T47D (cell line): ENCODE results near the gene GRK2.
A peak's percentile ranks its signal among the peaks of the same experiment; 100 is the strongest.

Experiments used
- DNase-seq, 2 experiments: peaks; one replicate each; pipeline versions ENCODE4 v3.0.0 to v3.0.0-alpha.2; 2011 to 2012; ENCODE audit warnings: low read depth in 1 of 2, low spot score in 1 of 2
- JUND ChIP-seq: IDR thresholded peaks from 2 replicates; pipeline ENCODE4 v1.6.1; 2012; ENCODE audit warnings: low read depth
- in situ Hi-C: cut with HindIII; loops from 2 replicates; pipeline ENCODE4 v1.10.0; 2016; ENCODE audit warnings: low sequenced_read_pairs, low pct_unique_long_range_greater_than_20kb

The GRK2 gene

DNA sequence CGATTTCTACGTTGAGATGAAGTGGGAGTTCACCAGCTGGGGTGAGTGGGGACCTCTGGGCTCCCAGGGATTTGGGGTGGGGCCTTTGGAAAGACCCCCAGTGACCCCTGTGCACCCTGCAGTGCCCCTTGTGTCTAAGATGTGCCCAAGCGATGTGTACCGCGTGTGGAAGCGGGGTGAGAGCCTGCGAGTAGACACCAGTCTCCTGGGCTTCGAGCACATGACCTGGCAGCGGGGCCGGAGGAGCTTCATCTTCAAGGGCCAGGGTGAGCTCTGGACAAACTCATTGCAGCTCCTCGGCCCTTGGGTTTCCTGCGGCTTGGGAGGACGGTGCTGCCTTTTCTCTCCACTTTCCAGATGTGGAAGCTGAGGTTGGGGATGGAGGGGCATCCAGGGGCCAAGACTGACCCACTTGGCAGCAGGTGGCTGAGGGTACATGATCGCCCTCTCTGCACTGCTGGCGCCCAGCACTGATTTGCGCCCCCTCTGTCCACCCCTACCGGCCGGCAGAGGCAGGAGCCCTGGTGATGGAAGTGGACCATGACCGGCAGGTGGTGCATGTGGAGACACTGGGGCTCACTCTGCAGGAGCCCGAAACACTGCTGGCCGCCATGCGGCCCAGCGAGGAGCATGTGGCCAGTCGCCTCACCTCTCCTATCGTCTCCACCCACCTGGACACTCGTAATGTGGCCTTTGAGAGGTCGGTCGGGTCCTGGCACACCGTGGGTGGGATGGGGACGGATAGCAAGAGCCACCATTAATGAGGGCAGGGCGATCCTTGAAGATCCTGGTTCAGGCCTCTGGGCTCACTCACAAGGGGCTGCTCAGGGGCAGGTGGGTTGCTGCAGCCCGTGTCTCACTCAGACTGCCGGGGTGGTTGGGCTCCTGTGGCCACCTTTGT lies 25.5 kb downstream of the GRK2 start:
- in situ Hi-C loops = no loop called here
- no peak for TF ChIP-seq JUND
- no peak for DNase-seq

- in situ Hi-C loops = no loop called here
- DNase-seq = no peak
- TF ChIP-seq JUND = no peak
Observed at GRCh38 chr11:67292671-67293070, 26.4 kb downstream of the GRK2 start.

GRCh38 chr11:67293090-67293489 lies 26.8 kb downstream of the GRK2 start:
- peak in 1 of 2 experiments; percentile 43 for DNase-seq
- no peak for TF ChIP-seq JUND
- in situ Hi-C loops = no loop called here

DNA sequence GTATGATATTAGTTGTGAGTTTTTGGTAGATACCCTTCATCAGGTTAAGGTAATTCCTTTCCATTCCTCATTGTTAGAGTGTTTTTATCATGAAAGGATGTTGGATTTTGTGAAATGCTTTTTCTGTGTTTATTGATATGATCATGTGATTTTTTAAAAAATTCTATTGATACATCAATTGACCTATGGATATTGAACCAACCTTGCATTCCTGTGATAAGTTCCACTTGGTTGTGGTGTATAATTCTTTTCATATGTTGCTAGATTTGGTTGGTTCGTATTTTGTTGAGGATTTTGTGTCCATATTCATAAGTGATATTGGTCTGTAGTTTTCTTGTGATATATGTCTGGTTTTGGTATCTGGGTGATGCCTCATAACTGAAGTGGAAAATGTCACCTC lies 29.6 kb downstream of the GRK2 start:
- no peak for TF ChIP-seq JUND
- DNase-seq = no peak
- in situ Hi-C loops = no loop called here

DNA sequence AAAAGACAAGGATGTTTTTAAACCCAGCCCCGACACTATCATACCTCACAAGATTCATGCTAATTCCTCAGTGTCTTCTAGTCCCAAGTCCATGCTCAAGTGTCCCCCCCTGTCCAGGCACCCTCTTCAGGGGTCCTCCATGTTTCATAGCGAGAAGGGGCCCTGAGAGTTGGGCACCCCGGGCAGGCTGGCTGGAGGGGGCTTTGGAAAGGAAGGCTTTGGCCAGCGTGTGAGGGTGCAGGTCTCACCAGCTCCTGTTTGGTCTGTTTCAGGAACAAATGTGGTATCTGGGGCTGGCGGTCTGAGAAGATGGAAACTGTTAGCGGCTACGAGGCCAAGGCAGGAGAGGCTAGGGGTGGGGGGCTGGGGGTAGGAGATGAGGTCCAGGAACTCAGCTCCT lies 32.5 kb downstream of the GRK2 start:
- in situ Hi-C loops = no loop called here
- DNase-seq = no peak
- no peak for TF ChIP-seq JUND

DNA sequence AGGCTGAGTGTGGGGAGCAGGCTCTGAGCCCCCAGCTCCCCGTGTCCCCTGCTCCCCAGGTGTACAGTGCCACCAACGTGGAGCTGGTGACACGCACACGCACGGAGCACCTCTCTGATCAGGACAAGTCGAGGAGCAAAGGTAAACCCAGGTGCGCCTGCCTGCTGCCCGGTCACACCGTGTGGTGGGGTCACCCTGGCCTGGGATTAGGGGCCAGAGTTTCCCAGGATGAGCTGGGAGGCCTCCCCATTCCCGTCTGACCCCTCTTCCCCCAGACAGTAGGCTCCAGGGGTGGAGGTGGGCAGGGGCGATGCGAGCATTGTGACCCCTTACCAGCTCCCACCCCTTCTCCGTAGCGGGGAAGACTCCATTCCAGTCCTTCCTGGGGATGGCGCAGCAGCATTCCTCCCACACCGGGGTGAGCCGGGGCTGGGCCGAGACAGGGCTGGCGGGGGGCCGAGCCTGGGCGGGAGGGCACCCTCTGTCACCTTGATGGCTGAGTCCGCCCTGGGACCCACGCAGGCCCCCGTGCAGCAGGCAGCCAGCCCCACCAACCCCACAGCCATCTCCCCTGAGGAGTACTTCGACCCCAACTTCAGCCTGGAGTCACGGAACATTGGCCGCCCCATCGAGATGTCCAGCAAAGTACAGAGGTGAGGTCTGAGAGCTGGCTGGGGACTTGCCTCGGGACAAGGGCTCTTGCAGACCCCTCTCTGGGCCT lies 33.4 kb downstream of the GRK2 start:
- TF ChIP-seq JUND = no peak
- in situ Hi-C loops = no loop called here

GRCh38 chr11:67300256-67300755 lies 34.0 kb downstream of the GRK2 start:
- no peak for TF ChIP-seq JUND
- in situ Hi-C loops = no loop called here
- no peak for DNase-seq

More for the DNA sequence above, 33.4 kb downstream of the GRK2 start:
- no peak for DNase-seq

DNA sequence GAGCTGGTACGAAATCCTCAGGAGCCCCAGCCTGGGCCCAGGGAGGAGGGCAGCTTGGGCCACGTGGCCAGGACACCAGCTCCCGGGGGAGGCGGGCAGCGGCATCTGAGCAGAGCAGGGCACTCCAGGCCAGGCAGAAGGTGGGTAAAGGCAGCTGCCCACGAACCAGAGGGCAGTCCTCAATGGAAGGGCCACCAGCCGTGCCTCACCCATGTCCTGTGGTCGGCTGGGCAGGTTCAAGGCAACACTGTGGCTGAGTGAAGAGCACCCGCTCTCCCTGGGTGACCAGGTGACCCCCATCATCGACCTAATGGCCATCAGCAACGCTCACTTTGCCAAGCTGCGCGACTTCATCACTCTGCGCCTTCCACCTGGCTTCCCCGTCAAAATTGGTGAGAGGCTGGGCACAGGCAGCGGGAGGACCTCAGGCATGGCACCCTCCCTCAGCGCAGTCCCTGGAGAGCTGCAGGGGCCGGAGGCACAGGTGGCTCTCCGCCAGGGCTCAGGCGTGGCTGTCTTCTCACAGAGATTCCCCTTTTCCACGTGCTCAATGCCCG lies 34.6 kb downstream of the GRK2 start:
- in situ Hi-C loops = no loop called here
- no peak for TF ChIP-seq JUND
- no peak for DNase-seq

DNA sequence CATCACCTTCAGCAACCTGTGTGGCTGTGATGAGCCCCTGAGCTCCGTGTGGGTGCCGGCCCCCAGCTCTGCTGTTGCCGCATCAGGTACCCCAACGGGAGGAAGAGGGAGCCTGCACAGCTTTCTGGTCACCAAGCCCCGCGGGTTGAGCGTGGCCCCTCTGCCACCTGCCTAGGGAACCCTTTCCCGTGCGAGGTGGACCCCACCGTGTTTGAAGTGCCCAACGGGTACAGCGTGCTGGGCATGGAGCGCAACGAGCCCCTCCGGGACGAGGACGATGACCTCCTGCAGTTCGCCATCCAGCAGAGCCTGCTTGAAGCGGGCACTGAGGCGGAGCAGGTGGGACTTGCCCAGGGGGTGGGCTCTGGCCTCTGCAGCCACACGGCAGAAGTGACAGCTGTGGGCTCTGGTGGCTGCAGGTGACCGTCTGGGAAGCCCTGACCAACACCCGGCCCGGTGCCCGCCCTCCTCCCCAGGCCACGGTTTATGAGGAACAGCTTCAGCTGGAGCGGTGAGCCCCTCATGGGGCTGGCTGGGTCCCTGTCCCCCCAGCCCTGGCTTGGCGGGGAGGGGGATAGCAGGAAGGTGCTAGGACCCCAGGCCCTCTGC lies 35.1 kb downstream of the GRK2 start:
- in situ Hi-C loops = no loop called here
- TF ChIP-seq JUND = no peak
- DNase-seq = no peak

GRCh38 chr11:67301951-67302516 lies 35.8 kb downstream of the GRK2 start:
- DNase-seq = peak; percentile 91 to 93
- TF ChIP-seq JUND = no peak
- in situ Hi-C loops = no loop called here

DNA sequence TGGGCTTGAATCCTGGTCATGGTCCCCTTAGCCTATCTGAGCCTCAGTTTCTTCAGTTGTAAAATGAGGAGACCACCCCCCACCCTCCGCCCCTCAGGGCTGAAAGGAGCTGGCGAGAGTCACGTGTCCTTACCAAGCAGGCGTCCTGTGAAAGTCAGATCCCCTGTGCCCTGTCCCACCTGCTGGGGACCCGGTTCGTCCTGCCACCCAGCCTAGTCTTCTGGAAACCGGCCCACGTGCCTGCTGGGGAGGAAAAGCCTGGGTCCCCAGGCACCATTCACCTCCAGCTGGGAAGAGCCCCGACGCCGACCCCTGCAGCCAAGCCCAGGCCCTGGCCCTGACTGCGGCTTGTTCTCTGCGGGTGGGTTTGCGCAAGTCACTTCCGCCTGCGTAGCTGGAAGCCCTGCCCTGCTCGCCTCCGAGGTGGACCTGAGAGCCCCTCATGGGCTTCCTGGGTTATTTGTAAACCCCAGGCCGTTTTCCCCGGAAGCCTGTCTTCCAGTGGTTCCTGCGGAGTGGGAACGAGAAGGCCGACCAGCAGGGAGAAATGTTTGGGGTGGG lies 36.4 kb downstream of the GRK2 start:
- DNase-seq = peak in 1 of 2 experiments; percentile 58
- no peak for TF ChIP-seq JUND
- in situ Hi-C loops = no loop called here
